Osteoblast (primary cell): ENCODE results near the gene LTB4R2. TPM values are rescaled to one million over a fixed set of nuclear protein-coding genes. Genes with fewer than 3 reads are reported as not detected.

Experiments
- DNase-seq: peaks from one replicate; pipeline ENCODE4 v3.0.0; 2011; ENCODE audit warnings: low spot score, mixed read lengths; ENCODE audit not compliant: insufficient read length; ENCODE audit errors: missing footprints
- H2AFZ ChIP-seq: 2 replicates; pipeline ENCODE4 v1.6.0; 2011; ENCODE audit warnings: mild to moderate bottlenecking, low read length
- H3K27ac ChIP-seq: 2 replicates; pipeline ENCODE4 v1.5.1; 2011; ENCODE audit warnings: mild to moderate bottlenecking, low read depth, low read length, moderate library complexity
- H3K27me3 ChIP-seq: 2 replicates; pipeline ENCODE4 v1.6.0; 2012; ENCODE audit warnings: mild to moderate bottlenecking, control low read depth, inconsistent platforms, low read length, moderate library complexity; ENCODE audit not compliant: insufficient read depth
- H3K36me3 ChIP-seq: 2 replicates; pipeline ENCODE4 v1.5.1; 2011; ENCODE audit warnings: mild to moderate bottlenecking, low read length, control low read depth, moderate library complexity; ENCODE audit not compliant: insufficient read depth
- H3K4me1 ChIP-seq: 2 replicates; pipeline ENCODE4 v1.5.1; 2011; ENCODE audit warnings: mild to moderate bottlenecking, low read length, control low read depth, moderate library complexity; ENCODE audit not compliant: insufficient read depth
- H3K4me2 ChIP-seq: 2 replicates; pipeline ENCODE4 v1.6.0; 2011; ENCODE audit warnings: mild to moderate bottlenecking, low read length; ENCODE audit not compliant: insufficient read depth
- H3K4me3 ChIP-seq: fragments of 200-600 bp; sonication (generic); 3 replicates; pipeline ENCODE4 v1.5.1; 2012; ENCODE audit warnings: mild to moderate bottlenecking, low read length, inconsistent platforms; ENCODE audit not compliant: insufficient read depth
- H3K79me2 ChIP-seq: 2 replicates; pipeline ENCODE4 v1.6.0; 2012; ENCODE audit warnings: mild to moderate bottlenecking, low read length, control low read depth, inconsistent platforms; ENCODE audit not compliant: insufficient read depth
- H3K9me3 ChIP-seq: 2 replicates; pipeline ENCODE4 v1.5.1; 2011; ENCODE audit warnings: low read depth, low read length, control low read depth
- H4K20me1 ChIP-seq: 2 replicates; pipeline ENCODE4 v1.6.0; 2012; ENCODE audit warnings: mild to moderate bottlenecking, low read length, control low read depth; ENCODE audit not compliant: insufficient read depth
- total RNA-seq: library from RNA; depleted of rRNA; stranded (reverse); fragments of >200 nt; gene quantifications from 2 replicates; pipeline ENCODE4 v1.2.3, GENCODE V29; 2012
- TF ChIP-seq, protein P1 (sequence below): IDR thresholded peaks from 2 replicates; pipeline ENCODE4 v1.5.1; 2011; ENCODE audit warnings: mild to moderate bottlenecking, low read depth, low read length, moderate library complexity; ENCODE audit errors: extremely low read depth

The LTB4R2 gene
- total RNA-seq, 1 donor, result 5.1 TPM

- Histone ChIP-seq H3K9me3 (no peaks in the 10 kb centered on the region), H3K4me3 (no peak overlapping the region), H4K20me1 (no peaks in the 10 kb centered on the region), H3K27me3 (no peaks in the 10 kb centered on the region), H3K36me3 (no peaks in the 10 kb centered on the region), H3K27ac (no peak overlapping the region), H3K79me2 (no peaks in the 10 kb centered on the region), H2AFZ (no peak overlapping the region), H3K4me1 (peaks cover 13% of the 10 kb centered on the region), H3K4me2 (no peak overlapping the region)
- DNase-seq, result peak; percentile 79
- TF ChIP-seq, protein P1, sequence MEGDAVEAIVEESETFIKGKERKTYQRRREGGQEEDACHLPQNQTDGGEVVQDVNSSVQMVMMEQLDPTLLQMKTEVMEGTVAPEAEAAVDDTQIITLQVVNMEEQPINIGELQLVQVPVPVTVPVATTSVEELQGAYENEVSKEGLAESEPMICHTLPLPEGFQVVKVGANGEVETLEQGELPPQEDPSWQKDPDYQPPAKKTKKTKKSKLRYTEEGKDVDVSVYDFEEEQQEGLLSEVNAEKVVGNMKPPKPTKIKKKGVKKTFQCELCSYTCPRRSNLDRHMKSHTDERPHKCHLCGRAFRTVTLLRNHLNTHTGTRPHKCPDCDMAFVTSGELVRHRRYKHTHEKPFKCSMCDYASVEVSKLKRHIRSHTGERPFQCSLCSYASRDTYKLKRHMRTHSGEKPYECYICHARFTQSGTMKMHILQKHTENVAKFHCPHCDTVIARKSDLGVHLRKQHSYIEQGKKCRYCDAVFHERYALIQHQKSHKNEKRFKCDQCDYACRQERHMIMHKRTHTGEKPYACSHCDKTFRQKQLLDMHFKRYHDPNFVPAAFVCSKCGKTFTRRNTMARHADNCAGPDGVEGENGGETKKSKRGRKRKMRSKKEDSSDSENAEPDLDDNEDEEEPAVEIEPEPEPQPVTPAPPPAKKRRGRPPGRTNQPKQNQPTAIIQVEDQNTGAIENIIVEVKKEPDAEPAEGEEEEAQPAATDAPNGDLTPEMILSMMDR, result no peak
These were observed 32.2 kb upstream of the LTB4R2 start for GRCh38 chr14:24277606-24278321.

DNA sequence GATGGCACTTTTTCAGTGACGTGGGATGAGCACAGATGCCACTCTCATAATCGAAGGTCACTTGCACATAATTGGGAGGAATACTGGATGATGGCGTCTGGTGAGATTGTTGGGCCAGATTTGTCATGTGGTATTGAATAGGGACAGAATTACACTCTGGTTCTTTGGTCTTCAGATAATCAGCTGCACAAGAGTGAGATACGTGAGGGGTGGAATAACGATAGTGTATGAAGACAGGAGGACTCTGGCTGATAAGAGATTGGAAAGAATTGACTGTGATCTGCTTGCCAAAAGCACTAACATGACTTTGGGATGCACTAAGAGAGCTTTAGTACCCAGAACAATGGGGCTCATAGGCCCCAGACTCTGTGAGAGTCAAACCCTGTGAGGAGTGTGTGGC, 31.5 kb upstream of the LTB4R2 start:
- no peak for DNase-seq
- Histone ChIP-seq H3K27ac (no peak overlapping the region), H3K4me2 (no peak overlapping the region), H3K4me3 (no peak overlapping the region), H3K4me1 (peaks cover 13% of the 10 kb centered on the region), H4K20me1 (no peaks in the 10 kb centered on the region), H3K9me3 (no peaks in the 10 kb centered on the region), H3K27me3 (no peaks in the 10 kb centered on the region), H3K36me3 (no peaks in the 10 kb centered on the region), H3K79me2 (no peaks in the 10 kb centered on the region), H2AFZ (no peak overlapping the region)
- TF ChIP-seq, protein P1, result no peak

DNA sequence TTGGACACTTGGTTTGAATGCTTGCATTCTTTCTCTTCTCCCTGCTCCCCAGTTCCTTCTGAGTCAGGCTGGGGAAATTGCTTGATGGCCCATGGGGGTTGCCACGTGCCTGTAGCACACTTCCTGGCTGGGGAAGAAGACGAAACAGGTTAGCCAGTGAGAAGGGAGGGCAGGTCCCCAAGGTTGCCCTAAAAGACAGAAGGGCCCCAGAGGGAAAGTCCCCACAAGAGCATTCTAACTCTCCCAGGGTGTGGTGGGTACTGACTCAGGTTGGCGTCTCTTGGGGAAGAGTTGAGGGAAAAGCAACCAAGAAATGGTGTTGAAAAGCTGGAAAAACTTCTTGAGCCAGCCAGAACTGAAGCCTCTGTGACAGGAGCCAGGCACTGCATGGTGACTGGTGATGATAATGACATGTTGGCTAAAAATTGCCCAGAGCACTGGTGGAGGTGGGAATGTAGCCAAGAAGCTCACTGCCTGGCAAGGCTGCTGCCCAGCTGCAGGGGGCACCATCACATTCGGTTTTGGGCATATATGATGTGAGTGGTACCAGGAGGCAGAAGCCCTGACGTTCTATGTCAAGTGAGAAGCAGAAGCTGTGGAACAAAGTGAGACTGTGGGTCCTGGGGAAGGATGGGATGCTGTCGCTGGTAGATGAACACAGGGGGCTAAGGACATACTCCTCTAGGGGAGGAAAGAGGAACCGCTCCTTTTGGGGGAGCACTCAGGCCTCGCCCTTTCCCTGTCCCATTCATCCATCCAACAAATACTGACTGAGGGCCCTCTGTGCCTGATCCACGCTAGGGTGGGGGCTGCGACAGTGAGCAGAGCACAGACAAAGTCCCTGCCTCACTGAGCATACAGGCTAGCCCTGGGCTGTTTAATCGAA, 30.4 kb upstream of the LTB4R2 start:
- peak; percentile 66 for DNase-seq
- no peak overlapping the region for H3K4me2 ChIP-seq
- H3K9me3 ChIP-seq, result no peaks in the 10 kb centered on the region
- H3K4me3 ChIP-seq, result no peak overlapping the region
- H3K4me1 ChIP-seq, result peaks cover 13% of the 10 kb centered on the region
- no peaks in the 10 kb centered on the region for H3K79me2 ChIP-seq
- H3K27me3 ChIP-seq, result no peaks in the 10 kb centered on the region
- H3K27ac ChIP-seq, result no peak overlapping the region
- TF ChIP-seq, protein P1, result peak; percentile 48
- no peaks in the 10 kb centered on the region for H3K36me3 ChIP-seq
- H4K20me1 ChIP-seq, result no peaks in the 10 kb centered on the region
- peak overlapping the region; percentile 51 for H2AFZ ChIP-seq
